HT1080 (cell line): ENCODE measurements around the gene FGFR1OP2. TPM values are rescaled to one million over a fixed set of nuclear protein-coding genes. Genes with fewer than 3 reads are reported as not detected.
A peak's percentile ranks its signal among the peaks of the same experiment; 100 is the strongest.
"Not testable (repeated sequence)": the region's sequence is repeated elsewhere in the genome, so short reads cannot be mapped to it uniquely, and the experiment has no call there.

Source experiments
- DNase-seq: peaks from one replicate; pipeline ENCODE4 v3.0.0-alpha.2; 2015; ENCODE audit warnings: low read depth
- total RNA-seq: library from RNA; depleted of rRNA; stranded (reverse); fragments of >200 nt; shearing (Covaris generic); gene quantifications from 2 replicates; pipeline ENCODE4 v1.2.3, GENCODE V29; 2014

FGFR1OP2 gene
- total RNA-seq, 1 experiment from 2014 or later: 56.5 TPM

DNA sequence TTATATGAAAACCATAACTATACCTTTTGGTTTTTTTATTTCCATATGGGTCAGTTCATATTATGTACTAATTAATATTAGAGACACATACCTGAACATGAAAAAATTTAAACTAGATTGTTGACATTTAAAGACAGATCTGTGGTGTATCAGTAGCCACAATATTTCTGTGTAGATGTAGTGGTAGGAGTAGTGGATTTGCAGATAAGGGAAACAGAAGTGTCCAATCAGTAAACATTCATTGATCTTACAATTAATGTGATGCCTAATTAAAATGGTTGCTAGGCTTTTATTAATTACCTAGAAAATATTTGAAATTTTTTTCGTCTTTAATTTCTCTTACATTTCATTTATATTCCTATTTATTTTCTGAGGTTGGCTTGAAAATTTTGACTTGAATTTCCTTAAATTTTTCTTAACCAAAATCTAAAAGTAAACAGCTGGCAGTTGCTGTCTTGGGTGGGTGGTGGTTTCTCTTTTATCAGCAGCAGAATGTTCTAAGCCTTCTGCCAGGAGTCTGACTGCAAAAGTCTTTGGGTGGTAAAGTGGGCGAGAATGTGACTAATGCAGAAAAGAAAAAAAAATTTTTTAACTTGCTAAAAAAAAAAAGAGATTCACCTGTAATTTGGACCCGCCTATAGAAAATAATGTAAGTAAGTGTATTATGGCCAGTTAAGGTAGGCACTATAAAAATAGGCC lies 2.4 kb downstream of the FGFR1OP2 start:
- no peak for DNase-seq

- no peak for DNase-seq
Observed at GRCh38 chr12:26941215-26941594, 2.9 kb downstream of the FGFR1OP2 start.

DNA sequence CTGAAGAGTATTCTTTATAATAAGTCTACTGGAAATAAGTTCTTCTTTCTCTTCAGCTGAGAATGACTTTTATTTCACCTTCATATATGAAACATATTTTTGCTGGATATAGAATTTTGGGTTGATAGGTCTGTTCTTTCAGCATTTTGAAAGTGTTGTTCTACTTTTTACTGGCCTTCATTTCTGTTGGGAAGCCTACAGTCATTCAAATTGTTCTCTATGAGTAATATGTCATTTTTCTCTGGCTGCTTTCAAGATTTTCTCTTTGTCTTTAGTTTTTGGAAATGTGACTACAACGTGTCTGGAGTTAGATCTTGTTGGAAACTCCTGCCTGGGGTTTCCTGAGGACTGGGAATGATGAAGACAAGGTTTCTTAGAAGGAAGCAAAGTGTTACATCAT lies 10.0 kb downstream of the FGFR1OP2 start:
- no peak for DNase-seq

DNA sequence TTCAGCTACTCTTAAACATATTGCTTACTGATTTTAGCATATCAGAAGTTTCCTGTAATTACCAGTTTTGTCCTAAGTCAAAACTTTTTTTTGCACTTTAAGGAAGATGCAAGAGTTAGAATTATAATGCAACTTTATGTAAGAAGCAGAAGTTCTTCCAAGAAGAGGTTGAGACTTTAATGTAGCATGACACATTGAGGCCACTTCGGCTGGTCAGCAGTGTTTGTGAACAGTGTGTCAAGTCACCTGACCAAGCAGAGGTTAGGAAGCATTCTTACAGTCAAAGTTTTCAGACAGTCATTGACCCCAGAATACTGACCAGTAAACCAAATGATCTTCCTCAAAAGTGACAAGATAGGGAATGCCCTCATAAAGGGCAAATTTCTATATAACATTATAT lies 15.2 kb downstream of the FGFR1OP2 start:
- DNase-seq: no peak

- no peak for DNase-seq
Observed at GRCh38 chr12:26954027-26954426, 15.8 kb downstream of the FGFR1OP2 start.

- DNase-seq: not testable (repeated sequence)
Observed at GRCh38 chr12:26961391-26961790, 23.1 kb downstream of the FGFR1OP2 start.

GRCh38 chr12:26961803-26962202 lies 23.5 kb downstream of the FGFR1OP2 start:
- DNase-seq: no peak

- DNase-seq: no peak
Observed at GRCh38 chr12:26963413-26963812, 25.1 kb downstream of the FGFR1OP2 start.

- no peak for DNase-seq
Observed at GRCh38 chr12:26966842-26967241, 28.6 kb downstream of the FGFR1OP2 start.

- DNase-seq: no peak
Observed at GRCh38 chr12:26970136-26970535, 31.9 kb downstream of the FGFR1OP2 start.

DNA sequence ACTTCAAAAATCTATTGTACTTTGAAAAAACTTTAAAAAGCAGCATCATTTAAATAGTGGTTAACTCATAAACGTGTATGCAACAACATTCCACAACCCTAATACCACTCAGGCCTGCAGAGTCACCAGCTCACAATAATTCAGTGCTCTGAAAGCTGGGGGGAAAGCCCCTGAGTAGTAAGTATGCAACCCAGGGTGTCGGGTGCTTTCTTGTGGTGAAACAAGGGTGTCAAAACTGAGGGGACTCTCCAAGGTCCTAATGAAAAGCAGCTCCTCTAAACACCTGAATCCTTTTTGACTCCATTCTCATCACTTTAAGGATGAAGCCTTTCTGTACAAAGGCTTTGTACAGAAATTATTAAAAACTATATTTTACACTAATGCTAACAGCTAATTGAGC lies 33.7 kb downstream of the FGFR1OP2 start:
- DNase-seq: no peak

- no peak for DNase-seq
Observed at GRCh38 chr12:26976687-26977086, 38.4 kb downstream of the FGFR1OP2 start.

DNA sequence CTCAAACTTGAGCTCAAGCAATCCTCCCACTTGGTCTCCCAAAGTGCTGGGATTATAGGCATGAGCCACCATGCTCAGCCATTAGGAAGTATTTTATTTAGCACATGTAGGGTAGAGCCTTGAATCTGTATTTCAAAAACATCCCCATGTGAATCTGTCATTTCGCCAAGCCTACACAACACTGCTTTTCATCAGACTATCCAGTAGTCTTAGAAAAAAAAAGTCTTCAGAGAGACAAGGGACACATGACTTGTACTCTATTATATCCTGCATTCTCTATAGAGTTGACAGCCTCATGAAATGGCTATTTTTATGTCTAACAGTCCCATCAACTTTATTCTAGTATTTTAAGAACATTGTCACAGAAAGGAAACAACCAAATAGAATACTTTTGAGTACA lies 40.5 kb downstream of the FGFR1OP2 start:
- DNase-seq: no peak

DNA sequence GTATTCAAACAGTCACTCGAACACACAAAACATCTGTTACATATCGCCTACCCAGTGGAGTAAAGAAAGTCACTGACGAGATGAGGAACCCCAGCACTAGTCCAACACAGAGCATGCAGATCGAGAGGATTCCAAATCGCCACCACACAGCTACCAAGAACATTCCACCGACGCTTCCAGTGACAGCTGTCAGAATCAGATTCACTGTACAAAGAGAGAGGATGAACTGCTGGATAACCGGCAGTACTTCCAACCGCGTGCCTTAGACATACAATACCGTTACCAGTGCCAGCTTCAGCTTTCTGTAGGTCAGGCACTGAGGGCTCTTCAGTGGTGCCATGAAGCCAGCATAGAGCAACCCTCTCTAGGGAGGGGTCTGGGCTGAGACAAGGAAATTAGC lies 41.5 kb downstream of the FGFR1OP2 start:
- no peak for DNase-seq

DNA sequence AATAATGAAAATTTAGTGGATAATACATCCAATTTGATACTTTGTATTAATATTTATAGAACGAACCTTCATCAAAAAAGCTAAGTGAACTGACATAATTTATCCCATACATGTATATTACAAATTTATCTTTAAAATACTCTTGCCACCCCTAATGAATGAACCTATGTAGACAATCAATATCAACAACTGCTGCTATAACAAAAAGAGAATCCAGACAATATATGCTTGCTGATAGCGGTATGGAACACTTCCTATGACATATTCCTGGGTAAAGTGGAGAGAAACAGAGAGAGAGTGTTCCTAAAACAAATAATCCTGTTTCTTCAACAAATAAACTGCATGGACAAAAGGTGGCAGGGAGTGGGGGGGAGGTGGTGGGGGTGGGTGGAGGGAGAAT lies 44.6 kb downstream of the FGFR1OP2 start:
- no peak for DNase-seq

GRCh38 chr12:26987634-26988424 lies 49.6 kb downstream of the FGFR1OP2 start:
- peak; percentile 18 for DNase-seq

- no peak for DNase-seq
Observed at GRCh38 chr12:26988703-26989102, 50.4 kb downstream of the FGFR1OP2 start.

GRCh38 chr12:26989873-26990272 lies 51.6 kb downstream of the FGFR1OP2 start:
- no peak for DNase-seq

DNA sequence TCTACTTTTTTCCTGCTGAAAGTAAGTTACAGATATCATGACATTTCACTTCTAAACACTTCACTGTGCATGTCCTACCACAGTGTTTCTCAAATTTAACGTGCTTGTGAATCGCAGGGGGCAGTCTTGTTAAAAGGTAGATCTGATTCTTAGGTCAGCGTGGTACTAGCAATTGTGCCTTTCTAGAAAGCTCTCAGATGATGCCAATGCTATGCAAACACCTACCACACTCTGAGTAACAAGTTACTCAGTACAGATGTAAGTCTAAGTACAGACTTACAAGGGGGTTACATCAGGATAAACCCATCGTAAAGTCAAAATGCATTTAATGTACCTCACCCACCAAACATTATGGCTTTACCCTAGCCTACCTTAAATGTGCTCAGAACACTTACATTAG lies 53.6 kb downstream of the FGFR1OP2 start:
- DNase-seq: no peak

GRCh38 chr12:26994109-26994508 lies 55.8 kb downstream of the FGFR1OP2 start:
- no peak for DNase-seq

DNA sequence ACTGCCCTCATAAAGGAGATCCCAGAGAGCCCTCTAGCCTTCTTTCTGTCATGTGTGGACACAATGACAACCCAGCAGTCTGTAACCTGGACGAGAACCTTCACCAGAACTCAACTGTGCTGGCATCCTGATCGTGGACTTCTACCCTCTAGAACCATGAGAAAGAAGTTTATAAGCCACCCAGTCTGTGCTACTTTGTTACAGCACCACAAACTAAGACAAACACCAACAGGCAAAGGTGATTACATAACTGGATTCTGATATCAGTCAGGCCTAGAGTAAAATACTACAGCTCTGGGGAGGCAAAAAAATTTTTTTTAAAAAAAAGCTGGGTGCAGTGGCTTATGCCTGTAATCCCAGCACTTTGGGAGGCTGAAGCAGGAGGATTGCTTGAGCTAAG lies 57.4 kb downstream of the FGFR1OP2 start:
- no peak for DNase-seq

GRCh38 chr12:26997003-26997402 lies 58.7 kb downstream of the FGFR1OP2 start:
- DNase-seq: no peak

GRCh38 chr12:27000961-27001360 lies 62.7 kb downstream of the FGFR1OP2 start:
- DNase-seq: no peak
